HG02840 (cell line): ENCODE measurements around the gene THSD4.

ENCODE experiments used
- ATAC-seq: cut with Tn5 transposase; IDR thresholded peaks from one replicate; pipeline ENCODE4 v1.9.1; 2021; ENCODE audit warnings: mild to moderate bottlenecking, moderate library complexity, moderate number of reproducible peaks; ENCODE audit not compliant: unreplicated experiment, low FRiP score

The THSD4 gene

DNA sequence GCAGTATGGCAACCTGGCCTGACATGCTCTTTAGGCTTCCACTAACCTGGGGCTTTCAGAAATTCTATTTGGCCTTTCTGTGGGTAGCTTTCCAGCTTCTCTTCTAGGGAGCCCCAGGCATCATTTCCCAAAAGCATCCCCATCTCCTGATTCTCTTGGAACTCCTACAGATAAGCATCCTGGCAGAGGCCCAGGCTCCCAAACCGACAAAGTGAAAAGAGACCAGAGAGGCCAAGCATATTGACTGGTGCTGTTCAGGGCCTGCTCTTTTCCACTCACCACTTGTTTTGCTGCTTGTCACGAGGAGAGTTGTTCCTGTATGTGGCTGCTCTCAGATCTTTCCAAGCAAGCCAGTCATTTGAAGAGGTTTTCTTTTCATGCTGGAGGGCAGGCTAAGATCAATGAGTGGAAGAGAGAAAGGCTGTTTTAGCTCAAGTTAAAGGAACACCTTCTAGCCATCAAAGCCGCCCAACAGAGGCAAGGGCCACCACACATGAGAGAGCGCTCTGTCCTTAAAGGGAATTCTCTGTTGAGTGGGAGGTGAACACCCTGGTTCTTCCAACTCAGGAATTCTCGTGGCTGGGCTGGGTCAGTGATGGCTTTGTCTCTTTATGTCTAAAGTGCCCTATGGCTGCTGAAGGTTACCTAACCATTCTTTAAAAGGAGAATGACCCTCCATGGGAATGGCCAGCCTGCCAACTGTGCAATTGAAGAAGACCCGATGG is 664.0 kb downstream of the THSD4 start:
- no peak for ATAC-seq

DNA sequence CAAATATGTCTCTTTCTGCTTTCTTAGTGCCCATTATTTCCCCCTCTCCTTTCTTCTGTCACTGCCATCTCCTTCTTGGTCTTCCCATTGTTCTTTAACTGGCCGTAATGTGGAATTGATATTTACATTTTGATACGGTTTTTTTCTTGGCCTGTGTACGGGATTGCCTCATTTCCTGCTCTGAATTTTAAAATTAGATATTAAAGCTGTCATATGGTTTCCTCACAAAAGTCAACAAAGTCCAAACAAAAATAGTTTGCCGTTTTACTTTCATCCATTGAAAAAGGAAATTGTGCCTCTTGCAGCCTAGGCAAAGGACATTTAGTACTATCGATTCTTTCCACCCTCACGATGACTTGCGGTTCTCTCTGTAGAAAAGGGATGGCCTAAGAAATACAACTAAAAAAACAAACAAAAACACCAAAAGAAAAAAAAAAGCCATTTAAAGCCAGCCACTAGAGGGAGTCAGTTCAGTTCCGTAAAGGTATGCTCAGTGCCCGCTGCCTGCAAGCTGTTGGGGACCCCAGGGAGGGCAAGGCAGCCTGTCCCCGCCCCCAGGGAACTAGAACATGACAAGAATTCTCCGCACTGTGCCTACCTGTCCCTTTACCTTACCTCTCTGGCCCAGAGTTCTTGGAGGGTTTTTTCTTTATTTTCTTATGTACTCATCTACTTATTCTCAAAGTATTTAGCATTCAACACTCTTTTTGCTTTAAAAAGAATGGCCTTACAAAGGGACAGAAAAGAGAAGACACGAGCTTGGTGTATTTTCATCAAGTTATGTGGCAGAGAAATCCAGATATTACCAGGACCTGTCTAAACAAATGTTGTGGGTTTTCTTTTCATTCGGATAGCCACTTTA is 665.1 kb downstream of the THSD4 start:
- ATAC-seq, result no peak

- ATAC-seq, result no peak
Measured at GRCh38 chr15:71781179-71781964, 666.1 kb downstream of the THSD4 start.

- no peak for ATAC-seq
Measured at GRCh38 chr15:71781965-71782265, 666.6 kb downstream of the THSD4 start.

- ATAC-seq, result no peak
Measured at GRCh38 chr15:71782422-71783165, 667.3 kb downstream of the THSD4 start.

GRCh38 chr15:71784719-71785118 is 669.4 kb downstream of the THSD4 start:
- ATAC-seq, result no peak

DNA sequence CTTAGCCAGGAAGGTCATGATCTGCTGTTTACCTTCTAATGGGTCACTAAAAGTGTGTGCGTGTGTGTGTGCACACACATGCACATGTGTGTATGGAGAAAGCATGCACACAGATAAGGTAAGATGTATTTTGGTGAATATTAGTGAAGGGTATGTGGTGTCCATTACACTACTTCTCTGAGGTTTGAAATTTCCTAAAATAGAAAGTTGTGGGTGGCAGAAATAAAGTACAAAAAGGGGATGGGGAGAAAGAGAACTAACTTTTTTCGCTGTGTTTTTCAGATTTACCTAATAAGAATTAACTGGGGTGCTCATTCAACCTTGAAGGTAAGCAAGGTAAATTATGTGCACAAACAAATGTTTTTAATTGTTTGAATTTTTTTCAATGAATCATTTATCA is 670.7 kb downstream of the THSD4 start:
- no peak for ATAC-seq

- no peak for ATAC-seq
Measured at GRCh38 chr15:71786673-71787072, 671.4 kb downstream of the THSD4 start.

DNA sequence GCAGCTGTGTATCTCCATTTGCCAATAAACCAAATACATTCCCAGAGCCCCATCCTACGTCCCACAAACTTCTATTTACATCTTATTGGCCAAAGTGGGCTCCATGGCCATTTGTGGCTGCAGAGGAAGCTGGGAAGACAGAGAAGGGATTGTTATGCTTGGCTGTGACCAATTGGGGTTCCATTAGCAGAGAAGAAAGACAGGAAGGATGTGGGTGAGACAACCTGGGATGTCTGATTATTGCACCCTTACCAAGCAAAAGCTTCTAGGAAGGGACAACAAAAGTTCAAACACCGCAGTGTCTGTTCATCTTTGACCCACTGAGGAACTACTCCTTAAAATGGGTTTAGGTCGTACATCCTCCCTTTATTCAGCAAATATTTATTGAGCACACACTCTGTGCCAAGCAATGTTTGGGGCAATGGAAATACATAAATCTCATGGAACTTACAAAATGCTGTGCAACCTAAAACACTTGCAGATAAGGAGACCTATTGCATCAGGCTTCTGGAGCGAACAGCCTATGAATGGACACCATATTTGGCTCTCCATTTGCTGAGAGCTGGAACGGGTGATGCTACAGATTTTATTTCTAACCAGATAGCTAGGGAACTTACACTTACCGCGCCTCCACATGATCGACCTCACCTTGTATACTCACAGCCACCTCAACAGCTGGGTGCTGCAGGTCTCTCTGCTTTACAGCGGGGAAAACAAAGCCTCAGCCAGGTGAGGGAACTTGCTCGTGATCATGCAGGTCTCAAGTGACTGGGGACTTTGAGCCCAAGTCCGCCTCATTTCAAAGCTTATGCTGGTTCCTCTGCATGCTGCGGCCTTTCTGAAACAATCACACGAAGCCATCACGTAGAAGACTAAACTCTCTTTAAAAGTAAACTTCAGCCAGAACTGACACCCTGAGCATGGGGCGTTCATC is 673.6 kb downstream of the THSD4 start:
- no peak for ATAC-seq

DNA sequence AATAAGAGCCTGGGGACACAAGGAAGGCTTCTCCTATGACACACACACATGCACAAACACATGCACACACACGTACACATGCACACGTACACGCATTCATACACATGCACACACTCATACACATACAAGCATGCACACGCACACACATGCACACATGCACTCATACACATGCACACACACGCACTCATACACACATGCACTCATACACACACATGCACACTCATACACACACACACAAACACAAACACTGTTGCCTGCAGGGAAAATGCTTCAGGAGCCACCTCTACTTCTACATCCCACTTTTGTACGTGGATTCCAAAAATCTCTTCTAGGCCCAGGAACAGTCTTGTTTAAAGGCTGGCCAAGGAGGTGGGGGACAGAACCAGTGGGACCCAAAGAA is 674.3 kb downstream of the THSD4 start:
- ATAC-seq, result no peak

DNA sequence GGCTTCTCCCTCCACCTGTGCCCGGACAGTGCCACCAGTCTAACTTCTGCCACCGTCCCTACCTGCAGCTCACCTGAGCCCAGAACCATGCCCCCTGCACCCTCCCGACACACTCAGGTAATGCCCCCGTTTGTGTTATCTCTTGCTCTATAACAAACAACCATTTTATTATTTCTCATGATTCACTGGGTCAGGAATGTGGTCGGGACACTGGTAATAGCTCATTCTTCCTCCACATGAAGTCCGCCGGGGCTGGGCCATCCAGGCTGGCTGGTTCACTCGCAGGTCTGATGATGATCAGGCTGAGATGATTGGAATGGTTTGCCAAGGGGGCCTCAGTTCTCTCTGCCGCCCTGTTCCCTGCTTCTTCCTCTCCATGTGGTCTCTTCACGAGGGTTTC is 674.8 kb downstream of the THSD4 start:
- no peak for ATAC-seq

- no peak for ATAC-seq
Measured at GRCh38 chr15:71791975-71792374, 676.7 kb downstream of the THSD4 start.

GRCh38 chr15:71792521-71792920 is 677.2 kb downstream of the THSD4 start:
- no peak for ATAC-seq

DNA sequence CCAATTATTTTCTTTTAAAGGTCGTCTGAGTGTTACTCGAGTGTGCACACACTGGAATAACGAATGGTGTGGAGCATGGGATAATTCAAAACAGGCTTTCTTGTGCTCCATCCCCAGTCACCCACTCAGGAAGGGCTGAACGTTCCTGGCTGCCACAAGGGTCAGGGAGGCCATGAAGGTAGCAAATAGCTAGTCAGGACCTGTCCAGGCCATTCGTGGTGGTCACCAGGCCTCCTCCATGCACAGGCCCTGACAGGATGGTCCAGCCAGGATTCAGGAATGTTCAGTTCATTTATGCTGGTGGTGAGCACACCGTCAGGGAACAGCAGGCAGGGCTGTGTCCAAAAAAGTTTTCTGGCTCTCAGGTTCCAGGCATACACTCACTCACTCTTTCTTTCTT is 683.4 kb downstream of the THSD4 start:
- no peak for ATAC-seq

DNA sequence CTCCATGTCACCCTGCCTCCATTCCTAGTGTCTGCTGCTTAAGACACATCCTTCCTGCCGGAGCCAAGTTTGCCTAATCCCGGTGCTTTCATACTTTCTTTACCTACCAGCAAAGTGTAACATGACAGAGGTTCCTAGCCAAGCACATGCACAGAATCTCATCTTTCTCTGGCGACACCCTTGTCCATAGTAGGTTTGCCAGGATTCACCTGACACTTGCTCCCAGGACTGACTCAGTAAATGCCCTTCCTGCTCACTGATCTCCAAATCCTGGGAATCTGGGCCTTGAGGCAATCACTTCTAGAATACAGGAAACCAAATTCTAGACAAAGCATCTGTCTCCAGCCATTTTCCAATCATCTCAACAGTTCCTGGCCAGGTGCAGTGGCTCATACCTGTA is 684.9 kb downstream of the THSD4 start:
- ATAC-seq, result no peak

DNA sequence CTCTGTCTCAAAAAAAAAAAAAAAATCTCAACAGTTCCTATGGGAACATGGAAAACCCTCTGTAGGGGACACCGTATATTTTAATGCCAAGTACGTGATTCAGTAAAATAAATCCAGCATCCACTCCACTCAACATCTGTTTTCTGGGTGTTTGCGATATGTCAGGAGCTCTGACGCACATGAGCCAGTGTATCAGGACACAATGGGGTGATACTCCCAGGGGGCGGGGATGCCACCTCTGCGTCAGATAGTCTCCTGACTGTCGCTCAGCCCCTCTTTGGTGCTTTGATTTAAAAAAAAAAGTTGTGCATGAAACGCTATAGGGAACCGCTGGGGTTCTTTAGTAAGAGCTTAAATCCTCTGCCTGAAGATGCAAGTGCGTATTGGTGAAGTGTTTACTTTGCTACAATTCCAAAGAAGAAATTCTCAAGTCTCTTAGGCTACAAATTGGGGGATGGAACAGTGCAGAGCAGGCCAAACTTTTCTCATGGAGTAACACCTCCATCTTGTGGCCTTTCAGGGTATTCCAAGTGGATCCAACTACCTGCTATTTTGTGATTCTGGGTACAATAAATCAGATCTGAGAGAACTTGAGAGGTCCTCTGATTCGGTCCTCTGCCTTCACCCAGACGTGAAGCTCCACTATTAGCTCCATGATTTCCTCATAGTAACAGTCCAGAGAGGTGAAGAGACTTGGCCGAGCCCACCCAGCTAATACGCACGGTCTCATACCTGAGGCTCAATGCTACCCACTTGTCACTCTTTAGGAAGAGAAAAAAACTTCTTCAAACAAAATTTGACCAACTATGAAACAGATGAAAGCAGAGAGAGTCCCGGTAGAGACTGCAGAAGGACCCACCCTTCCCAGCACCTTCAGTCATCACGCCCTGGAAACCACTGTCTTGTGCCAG is 685.8 kb downstream of the THSD4 start:
- ATAC-seq, result no peak

- ATAC-seq, result no peak
Measured at GRCh38 chr15:71801935-71802655, 686.8 kb downstream of the THSD4 start.

DNA sequence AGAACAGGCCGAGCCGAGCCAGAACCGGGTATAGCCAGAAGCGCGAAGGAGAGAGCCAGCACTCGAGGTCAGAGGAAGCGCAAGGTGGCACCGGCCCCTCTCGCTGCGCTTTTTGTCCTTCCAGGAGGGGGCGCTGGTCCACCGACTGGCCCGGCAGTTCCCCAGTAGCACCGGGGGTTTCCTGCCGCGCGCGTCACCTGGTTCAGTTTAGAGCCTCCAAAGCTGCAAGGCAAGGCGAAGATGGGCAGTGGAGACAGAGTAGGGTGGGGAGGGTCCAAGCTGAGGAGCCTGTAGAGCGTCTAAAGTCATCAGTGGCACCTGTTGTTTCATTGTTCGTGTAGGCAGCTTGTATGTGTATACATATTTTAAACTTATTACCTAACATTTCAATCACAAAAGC is 687.5 kb downstream of the THSD4 start:
- no peak for ATAC-seq
